SK-N-SH treated with all-trans-retinoic acid at 6 μM for 48 hours (cell line): ENCODE measurements around the gene SH3BP5.
"Not testable (repeated sequence)": the region's sequence is repeated elsewhere in the genome, so short reads cannot be mapped to it uniquely, and the experiment has no call there.

ENCODE experiments used
- ATAC-seq: fragments of 200-7000 bp; cut with Tn5 transposase; 3 replicates; pipeline ENCODE4 v1.9.1; 2020; ENCODE audit warnings: mild to moderate bottlenecking, moderate library complexity
- ARNTL ChIP-seq: fragments of 450-650 bp; formaldehyde crosslinking; IDR thresholded peaks from 2 replicates; pipeline ENCODE4 v1.5.0; 2020; ENCODE audit warnings: low read depth, mild to moderate bottlenecking, moderate library complexity, borderline replicate concordance
- BACH2 ChIP-seq: fragments of 250-450 bp; sonication (Bioruptor Pico); IDR thresholded peaks from 2 replicates; pipeline ENCODE4 v1.9.0; 2021; ENCODE audit warnings: mild to moderate bottlenecking, borderline replicate concordance
- CSDC2 ChIP-seq: fragments of 250-450 bp; sonication (Bioruptor Pico); IDR thresholded peaks from 2 replicates; pipeline ENCODE4 v1.5.0; 2020; ENCODE audit warnings: mild to moderate bottlenecking, moderate library complexity
- ESRRG ChIP-seq: fragments of 250-450 bp; sonication (Bioruptor Pico); IDR thresholded peaks from 2 replicates; pipeline ENCODE4 v1.6.1; 2021; ENCODE audit warnings: mild to moderate bottlenecking
- ISL1 ChIP-seq: fragments of 250-450 bp; sonication (Bioruptor Pico); IDR thresholded peaks from 2 replicates; pipeline ENCODE4 v2.1.2; 2022; ENCODE audit warnings: mild to moderate bottlenecking, moderate library complexity
- OSR1 ChIP-seq: fragments of 250-450 bp; sonication (Bioruptor Pico); IDR thresholded peaks from 2 replicates; pipeline ENCODE4 v1.8.0; 2022; ENCODE audit warnings: moderate library complexity, mild to moderate bottlenecking, inconsistent platforms
- PATZ1 ChIP-seq: fragments of 250-450 bp; sonication (Bioruptor Pico); IDR thresholded peaks from 2 replicates; pipeline ENCODE4 v1.8.0; 2020; ENCODE audit warnings: mild to moderate bottlenecking, moderate library complexity, borderline replicate concordance
- PPARA ChIP-seq: fragments of 250-450 bp; sonication (Bioruptor Pico); IDR thresholded peaks from 2 replicates; pipeline ENCODE4 v1.5.0; 2020; ENCODE audit warnings: mild to moderate bottlenecking, borderline replicate concordance
- RARB ChIP-seq: fragments of 250-450 bp; sonication (Bioruptor Pico); IDR thresholded peaks from 2 replicates; pipeline ENCODE4 v1.8.0; 2021; ENCODE audit warnings: mild to moderate bottlenecking, moderate library complexity
- SNAI2 ChIP-seq: fragments of 250-450 bp; sonication (Bioruptor Pico); IDR thresholded peaks from 2 replicates; pipeline ENCODE4 v1.5.0; 2020; ENCODE audit warnings: mild to moderate bottlenecking, moderate library complexity
- TCF4 ChIP-seq: fragments of 250-450 bp; sonication (Bioruptor Pico); IDR thresholded peaks from 2 replicates; pipeline ENCODE4 v1.8.0; 2021; ENCODE audit warnings: mild to moderate bottlenecking, moderate library complexity, borderline replicate concordance
- TOX ChIP-seq: fragments of 250-450 bp; sonication (Bioruptor Pico); IDR thresholded peaks from 2 replicates; pipeline ENCODE4 v1.8.0; 2021; ENCODE audit warnings: mild to moderate bottlenecking, moderate library complexity, borderline replicate concordance
- TSHZ2 ChIP-seq: fragments of 250-450 bp; sonication (Bioruptor Pico); IDR thresholded peaks from 2 replicates; pipeline ENCODE4 v1.5.0; 2020; ENCODE audit warnings: mild to moderate bottlenecking, moderate library complexity
- ZC3H10 ChIP-seq: fragments of 250-450 bp; sonication (Bioruptor Pico); IDR thresholded peaks from 2 replicates; pipeline ENCODE4 v1.5.1; 2021; ENCODE audit warnings: mild to moderate bottlenecking, moderate library complexity
- ZFP3 ChIP-seq: fragments of 250-450 bp; sonication (Bioruptor Pico); IDR thresholded peaks from 2 replicates; pipeline ENCODE4 v1.5.0; 2020; ENCODE audit warnings: mild to moderate bottlenecking, moderate library complexity
- ZNF565 ChIP-seq: fragments of 450-650 bp; formaldehyde crosslinking; conservative IDR thresholded peaks from 2 replicates; pipeline ENCODE4 v1.5.0; 2020; ENCODE audit warnings: low read depth, mild to moderate bottlenecking, moderate library complexity
- ZNF70 ChIP-seq: fragments of 450-650 bp; formaldehyde crosslinking; IDR thresholded peaks from 2 replicates; pipeline ENCODE4 v1.5.0; 2020; ENCODE audit warnings: mild to moderate bottlenecking, moderate library complexity
- ZNF8 ChIP-seq: fragments of 450-650 bp; formaldehyde crosslinking; IDR thresholded peaks from 2 replicates; pipeline ENCODE4 v1.5.0; 2020; ENCODE audit warnings: mild to moderate bottlenecking, moderate library complexity
- TF ChIP-seq, protein P1 (sequence below): fragments of 250-450 bp; sonication (Bioruptor Pico); IDR thresholded peaks from 2 replicates; pipeline ENCODE4 v1.5.1; 2020; ENCODE audit warnings: low read depth, mild to moderate bottlenecking, moderate library complexity
- TF ChIP-seq, protein P2 (sequence below): fragments of 250-450 bp; sonication (Bioruptor Pico); IDR thresholded peaks from 2 replicates; pipeline ENCODE4 v1.5.1; 2021; ENCODE audit warnings: mild to moderate bottlenecking, moderate library complexity

The SH3BP5 gene

GRCh38 chr3:15350141-15350540, 17.8 kb upstream of the SH3BP5 start:
- ATAC-seq: no peak
- TF ChIP-seq ISL1 (CRISPR knock-in tag): no peak
- TF ChIP-seq CSDC2 (CRISPR knock-in tag): no peak
- no peak for TF ChIP-seq SNAI2
- TF ChIP-seq, protein P1, sequence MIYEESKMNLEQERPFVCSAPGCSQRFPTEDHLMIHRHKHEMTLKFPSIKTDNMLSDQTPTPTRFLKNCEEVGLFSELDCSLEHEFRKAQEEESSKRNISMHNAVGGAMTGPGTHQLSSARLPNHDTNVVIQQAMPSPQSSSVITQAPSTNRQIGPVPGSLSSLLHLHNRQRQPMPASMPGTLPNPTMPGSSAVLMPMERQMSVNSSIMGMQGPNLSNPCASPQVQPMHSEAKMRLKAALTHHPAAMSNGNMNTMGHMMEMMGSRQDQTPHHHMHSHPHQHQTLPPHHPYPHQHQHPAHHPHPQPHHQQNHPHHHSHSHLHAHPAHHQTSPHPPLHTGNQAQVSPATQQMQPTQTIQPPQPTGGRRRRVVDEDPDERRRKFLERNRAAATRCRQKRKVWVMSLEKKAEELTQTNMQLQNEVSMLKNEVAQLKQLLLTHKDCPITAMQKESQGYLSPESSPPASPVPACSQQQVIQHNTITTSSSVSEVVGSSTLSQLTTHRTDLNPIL (CRISPR knock-in tag): no peak
- no peak for TF ChIP-seq TCF4 (CRISPR knock-in tag)
- TF ChIP-seq ESRRG (CRISPR knock-in tag): no peak
- TF ChIP-seq ZC3H10 (CRISPR knock-in tag): no peak
- TF ChIP-seq BACH2 (CRISPR knock-in tag): no peak
- TF ChIP-seq ARNTL: no peak
- TF ChIP-seq ZNF8: no peak
- no peak for TF ChIP-seq PATZ1 (CRISPR knock-in tag)
- TF ChIP-seq, protein P2, sequence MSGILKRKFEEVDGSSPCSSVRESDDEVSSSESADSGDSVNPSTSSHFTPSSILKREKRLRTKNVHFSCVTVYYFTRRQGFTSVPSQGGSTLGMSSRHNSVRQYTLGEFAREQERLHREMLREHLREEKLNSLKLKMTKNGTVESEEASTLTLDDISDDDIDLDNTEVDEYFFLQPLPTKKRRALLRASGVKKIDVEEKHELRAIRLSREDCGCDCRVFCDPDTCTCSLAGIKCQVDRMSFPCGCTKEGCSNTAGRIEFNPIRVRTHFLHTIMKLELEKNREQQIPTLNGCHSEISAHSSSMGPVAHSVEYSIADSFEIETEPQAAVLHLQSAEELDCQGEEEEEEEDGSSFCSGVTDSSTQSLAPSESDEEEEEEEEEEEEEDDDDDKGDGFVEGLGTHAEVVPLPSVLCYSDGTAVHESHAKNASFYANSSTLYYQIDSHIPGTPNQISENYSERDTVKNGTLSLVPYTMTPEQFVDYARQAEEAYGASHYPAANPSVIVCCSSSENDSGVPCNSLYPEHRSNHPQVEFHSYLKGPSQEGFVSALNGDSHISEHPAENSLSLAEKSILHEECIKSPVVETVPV: no peak
- no peak for TF ChIP-seq ZNF70 (CRISPR knock-in tag)
- no peak for TF ChIP-seq TOX (CRISPR knock-in tag)
- TF ChIP-seq ZNF565 (CRISPR knock-in tag): no peak
- no peak for TF ChIP-seq ZFP3 (CRISPR knock-in tag)
- no peak for TF ChIP-seq RARB (CRISPR knock-in tag)
- TF ChIP-seq PPARA (CRISPR knock-in tag): no peak
- no peak for TF ChIP-seq OSR1 (CRISPR knock-in tag)
- TF ChIP-seq, all 23 proteins: peak for 0

- ATAC-seq: not testable (repeated sequence)
Measured at GRCh38 chr3:15349438-15349837, 17.1 kb upstream of the SH3BP5 start.

DNA sequence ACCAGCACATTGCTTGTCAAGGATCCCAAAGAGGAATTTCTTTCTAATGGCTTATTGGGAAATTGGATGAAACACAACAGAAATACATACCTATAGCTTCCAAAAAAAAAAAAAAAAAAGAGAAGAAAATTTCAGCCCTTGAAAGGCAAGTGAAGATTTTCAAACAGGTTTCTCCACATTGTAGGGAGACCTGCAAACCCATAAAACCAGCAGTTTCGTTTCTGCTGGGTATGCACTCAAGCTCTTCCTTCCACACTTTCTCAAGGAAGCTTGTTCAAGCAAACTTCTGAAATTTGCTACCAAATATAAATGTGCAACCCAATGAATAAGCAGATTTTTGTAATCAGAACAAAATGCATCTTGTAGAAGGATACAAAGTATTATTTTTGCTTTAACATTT, 15.9 kb upstream of the SH3BP5 start:
- ATAC-seq: no peak
- no peak for TF ChIP-seq PATZ1 (CRISPR knock-in tag)
- no peak for TF ChIP-seq CSDC2 (CRISPR knock-in tag)
- no peak for TF ChIP-seq ARNTL
- no peak for TF ChIP-seq ZNF8
- TF ChIP-seq ZNF565 (CRISPR knock-in tag): no peak
- TF ChIP-seq PPARA (CRISPR knock-in tag): no peak
- TF ChIP-seq ESRRG (CRISPR knock-in tag): no peak
- TF ChIP-seq TSHZ2: no peak
- TF ChIP-seq ISL1 (CRISPR knock-in tag): no peak
- TF ChIP-seq TCF4 (CRISPR knock-in tag): no peak
- no peak for TF ChIP-seq ZC3H10 (CRISPR knock-in tag)
- TF ChIP-seq ZNF70 (CRISPR knock-in tag): no peak
- TF ChIP-seq, protein P2: no peak
- TF ChIP-seq, protein P1 (CRISPR knock-in tag): no peak
- no peak for TF ChIP-seq BACH2 (CRISPR knock-in tag)
- no peak for TF ChIP-seq ZFP3 (CRISPR knock-in tag)
- no peak for TF ChIP-seq OSR1 (CRISPR knock-in tag)
